GM21515 (cell line): ENCODE measurements around the gene CYP39A1.

Source experiments
- ATAC-seq: cut with Tn5 transposase; IDR thresholded peaks from one replicate; pipeline ENCODE4 v1.9.1; 2021; ENCODE audit not compliant: unreplicated experiment

CYP39A1 gene

GRCh38 chr6:46592046-46592445 is 60.6 kb downstream of the CYP39A1 start:
- ATAC-seq: no peak

- ATAC-seq: no peak
Observed at GRCh38 chr6:46590765-46591164, 61.9 kb downstream of the CYP39A1 start.

DNA sequence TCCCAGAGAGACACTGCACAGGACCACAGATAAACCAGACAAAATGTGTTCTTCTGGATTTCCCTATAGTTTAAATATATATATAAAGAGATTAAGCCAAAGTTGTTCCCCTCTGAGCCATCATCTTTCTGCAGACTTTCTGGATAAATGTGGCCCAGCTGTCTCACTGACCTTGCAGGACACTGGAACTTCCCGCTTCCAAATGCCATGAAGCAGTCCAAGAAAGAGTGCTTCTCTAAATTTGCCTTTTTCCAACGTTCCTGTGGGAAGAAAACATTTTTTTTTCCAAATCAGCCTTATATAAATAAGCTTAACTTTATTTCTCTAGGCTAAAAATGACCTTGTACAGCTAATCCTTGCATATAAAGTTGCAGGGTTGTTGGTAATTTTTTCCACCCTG is 65.7 kb downstream of the CYP39A1 start:
- ATAC-seq: no peak

- ATAC-seq: no peak
Observed at GRCh38 chr6:46584586-46584985, 68.0 kb downstream of the CYP39A1 start.

GRCh38 chr6:46583721-46584120 is 68.9 kb downstream of the CYP39A1 start:
- no peak for ATAC-seq

GRCh38 chr6:46583081-46583480 is 69.5 kb downstream of the CYP39A1 start:
- no peak for ATAC-seq

GRCh38 chr6:46581459-46582177 is 71.0 kb downstream of the CYP39A1 start:
- no peak for ATAC-seq

DNA sequence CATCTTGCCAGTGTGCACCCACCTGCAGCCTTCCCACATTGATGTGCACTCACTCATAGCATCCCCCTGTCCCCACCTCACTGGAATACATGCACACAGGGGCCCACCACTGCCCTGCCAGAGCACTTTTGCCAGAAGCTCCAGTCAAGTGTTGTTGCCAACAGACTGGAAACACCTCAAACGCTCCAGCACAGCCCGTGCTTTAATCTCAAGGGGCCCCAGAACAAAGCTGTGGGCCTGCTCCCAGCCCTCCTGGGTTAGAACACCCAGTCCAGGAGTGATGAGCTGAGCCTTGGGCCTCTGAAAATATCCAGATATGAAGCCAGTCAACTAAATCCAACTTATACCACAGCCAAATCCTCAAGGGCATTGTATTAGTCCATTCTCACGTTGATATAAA is 77.1 kb downstream of the CYP39A1 start:
- no peak for ATAC-seq

DNA sequence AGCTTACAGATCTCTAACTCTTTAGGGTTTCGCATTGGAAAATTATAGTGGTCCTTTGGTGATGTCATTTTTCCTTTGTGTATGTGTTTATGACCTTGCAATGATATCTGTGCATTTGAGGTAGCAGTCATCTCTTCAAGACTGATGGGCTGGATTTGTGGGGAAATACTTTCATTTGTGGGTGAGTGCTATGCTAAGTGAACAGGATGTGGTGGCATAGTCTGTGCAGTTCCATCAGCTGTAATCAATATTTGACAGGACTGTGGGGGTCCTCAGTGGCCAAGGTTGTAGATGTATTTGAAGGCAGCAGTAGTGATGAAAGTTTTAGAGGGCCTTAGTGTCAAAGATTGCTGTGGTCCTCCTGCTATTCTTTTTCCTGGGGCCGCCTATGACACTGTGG is 79.5 kb downstream of the CYP39A1 start:
- ATAC-seq: no peak

- no peak for ATAC-seq
Observed at GRCh38 chr6:46565531-46565930, 87.1 kb downstream of the CYP39A1 start.

GRCh38 chr6:46563924-46564323 is 88.7 kb downstream of the CYP39A1 start:
- no peak for ATAC-seq

DNA sequence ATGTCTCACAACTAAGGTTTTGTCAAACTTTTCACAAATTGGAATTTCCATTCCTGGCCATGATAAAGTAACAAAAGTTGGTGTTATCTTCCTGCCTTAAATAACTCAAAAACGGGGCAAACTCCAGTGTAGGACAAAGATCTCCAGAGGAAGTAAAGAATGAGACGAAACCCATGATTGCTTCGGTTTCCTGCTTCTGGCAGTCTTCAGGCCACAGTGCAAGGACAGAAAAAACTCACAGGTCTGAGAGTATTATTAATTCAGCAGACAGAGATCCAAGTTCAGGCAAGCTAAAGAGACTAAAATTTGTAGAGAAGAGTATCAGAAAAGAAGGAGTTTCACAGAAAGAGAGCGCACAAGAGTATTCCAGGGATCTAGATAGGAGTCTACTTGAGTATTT is 96.6 kb downstream of the CYP39A1 start:
- ATAC-seq: no peak

DNA sequence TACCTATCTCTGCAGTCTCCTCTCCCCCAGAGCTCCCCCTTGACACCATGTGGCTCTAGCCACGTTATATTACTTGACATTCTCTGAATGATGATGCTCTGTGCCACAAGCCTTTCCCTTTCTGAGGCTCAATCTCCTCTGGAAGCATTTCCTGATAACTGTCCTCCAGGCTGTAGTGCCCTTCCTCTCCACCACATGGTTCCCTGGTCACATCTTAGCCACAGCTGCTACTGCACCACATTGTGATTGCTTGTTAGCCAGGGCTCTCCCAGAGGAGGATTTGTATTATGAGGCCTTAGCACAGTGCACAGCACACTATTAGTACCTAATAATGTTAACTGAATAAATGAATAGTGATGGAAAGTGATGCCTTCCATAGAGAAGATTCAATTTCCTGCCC is 97.5 kb downstream of the CYP39A1 start:
- no peak for ATAC-seq

DNA sequence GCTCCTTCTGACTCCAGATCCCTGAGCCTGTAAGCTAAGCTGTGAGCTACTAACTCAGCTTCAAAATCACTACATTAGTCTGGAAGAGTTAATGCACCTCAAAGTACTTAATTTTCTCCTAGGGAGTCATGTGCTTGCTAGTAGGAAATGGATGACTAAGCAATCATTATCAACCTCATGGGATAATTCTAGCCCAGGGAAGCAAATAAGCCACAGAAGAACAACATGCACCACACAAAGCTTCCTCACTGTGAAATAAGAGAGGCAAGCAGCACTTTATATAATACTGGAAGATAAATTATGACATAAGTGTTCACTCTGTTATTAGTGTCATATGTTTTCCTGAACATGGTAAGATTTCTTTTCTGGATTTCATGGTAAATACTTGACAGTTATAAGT is 103.5 kb downstream of the CYP39A1 start:
- no peak for ATAC-seq

DNA sequence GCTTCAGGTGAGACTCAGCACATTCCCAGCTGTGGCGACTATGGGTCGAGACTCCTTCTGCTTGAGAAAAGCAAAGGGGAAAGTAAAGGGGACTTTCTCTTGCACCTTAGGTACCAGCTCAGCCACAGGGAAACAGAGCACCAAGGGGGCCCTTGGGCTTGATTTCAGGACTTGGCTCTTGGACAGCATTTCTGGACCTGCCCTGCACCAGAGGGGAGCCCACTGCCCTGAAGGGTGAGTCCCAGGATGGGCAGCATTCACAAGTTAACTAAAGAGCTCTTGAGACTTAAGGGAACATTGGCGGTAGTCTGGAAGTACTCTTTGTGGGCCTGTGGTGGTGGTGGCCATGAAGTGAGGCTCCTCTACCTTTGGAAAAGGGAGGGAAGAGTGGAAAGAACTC is 111.1 kb downstream of the CYP39A1 start:
- ATAC-seq: no peak

DNA sequence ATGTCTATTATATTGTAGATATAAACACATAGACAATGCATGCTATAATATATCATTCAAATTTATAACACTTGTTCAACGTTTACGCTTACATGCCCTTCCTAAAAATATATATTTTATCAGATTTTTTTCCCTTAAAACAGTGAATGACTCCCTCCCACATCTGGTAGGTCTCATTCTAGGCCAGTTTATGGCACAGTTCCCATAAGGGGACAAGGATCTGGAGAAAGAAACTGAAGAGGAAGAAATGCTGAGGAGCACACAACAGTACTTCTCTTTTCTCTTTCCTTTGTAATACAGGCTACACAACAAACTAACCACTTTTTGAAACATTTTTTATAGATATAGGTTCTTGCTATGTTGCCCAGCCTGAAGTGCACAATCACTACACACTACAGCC is 112.8 kb downstream of the CYP39A1 start:
- ATAC-seq: no peak

DNA sequence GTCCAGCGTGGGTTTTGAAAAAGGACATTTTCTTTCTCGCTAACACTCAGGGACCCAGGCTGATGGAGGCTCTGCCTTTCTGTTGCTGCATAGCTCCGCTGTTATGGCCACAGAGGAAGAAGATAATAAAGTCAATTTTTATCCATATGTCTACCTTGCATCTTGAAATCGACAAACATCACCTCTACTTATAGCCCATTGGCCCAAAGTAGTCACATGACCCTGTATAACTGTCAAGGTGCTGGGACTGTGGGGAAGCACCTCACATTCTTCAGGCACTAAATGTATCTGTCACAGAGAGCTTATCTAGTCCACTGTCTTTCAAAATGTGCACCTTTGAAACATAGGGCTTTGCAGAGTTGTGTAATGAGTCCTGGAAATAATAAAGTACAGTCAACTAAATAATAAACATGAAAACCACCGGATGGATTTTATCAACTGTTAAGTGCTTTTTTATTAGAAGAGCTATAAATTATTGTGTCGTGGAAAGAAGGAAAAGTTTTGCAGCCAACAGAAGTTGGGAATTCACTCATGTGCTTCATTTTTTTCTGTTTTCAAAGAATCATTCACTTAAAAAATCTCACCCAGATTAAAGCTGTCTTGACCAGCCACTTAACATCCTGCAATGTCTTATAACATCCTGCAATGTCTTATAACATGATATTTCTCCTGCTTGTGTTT is 113.7 kb downstream of the CYP39A1 start:
- ATAC-seq: no peak

GRCh38 chr6:46530896-46531295 is 121.7 kb downstream of the CYP39A1 start:
- ATAC-seq: no peak

DNA sequence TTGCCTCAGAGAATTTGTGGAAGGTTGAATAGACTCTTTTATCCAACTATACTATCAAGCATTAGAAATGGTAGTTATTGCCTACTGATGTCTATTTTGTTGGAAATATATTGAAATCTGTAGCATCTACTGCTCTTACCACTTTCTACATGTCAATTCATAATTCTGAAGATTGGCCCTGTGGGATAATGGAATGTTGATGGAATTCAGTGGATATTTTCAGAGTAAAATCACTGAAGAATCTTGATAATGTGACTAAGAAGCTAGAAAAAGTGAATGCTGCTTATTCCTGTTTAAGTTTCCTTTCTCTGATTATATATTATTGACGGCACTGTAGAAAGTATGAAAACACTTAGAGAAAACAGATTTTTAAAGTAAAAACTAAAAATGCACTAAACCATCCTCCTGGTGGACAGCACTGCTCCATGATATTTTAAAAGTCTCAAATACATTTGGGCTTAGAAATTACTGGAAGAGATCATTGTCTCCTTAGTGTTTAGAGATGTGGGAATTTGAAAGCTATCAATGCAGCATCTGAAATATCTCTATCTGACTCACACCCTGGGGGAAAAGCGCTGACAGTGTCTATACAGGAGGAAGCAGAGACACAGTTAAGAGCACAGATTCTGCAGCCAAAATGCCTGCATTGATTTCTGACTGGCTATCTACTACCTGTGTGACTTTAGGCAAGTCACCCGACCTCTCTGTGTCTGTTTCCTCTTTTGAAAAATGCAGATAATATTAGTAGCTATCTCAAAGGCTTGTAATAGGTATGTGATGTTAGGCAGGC is 123.5 kb downstream of the CYP39A1 start:
- no peak for ATAC-seq

DNA sequence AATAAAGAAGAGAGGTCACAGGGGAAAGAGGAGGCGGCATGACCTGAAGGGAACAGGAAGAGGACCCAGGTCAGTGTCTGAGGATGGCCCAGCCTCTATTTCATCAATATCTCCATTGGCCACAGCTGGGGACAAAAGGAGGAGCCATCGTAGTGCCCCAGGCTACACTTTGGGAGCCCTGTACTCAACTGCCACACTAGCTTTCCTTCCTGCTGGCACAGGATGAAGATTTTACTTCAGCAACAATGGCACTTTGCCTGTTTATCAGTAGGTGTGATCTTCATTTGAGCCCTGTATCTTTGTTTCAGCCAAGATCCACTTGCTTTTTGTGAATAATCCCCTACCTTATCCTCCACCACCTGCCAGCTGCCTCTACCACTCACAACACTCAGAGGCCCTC is 126.0 kb downstream of the CYP39A1 start:
- ATAC-seq: no peak

- no peak for ATAC-seq
Observed at GRCh38 chr6:46525583-46525982, 127.0 kb downstream of the CYP39A1 start.

- ATAC-seq: no peak
Observed at GRCh38 chr6:46521464-46521971, 131.1 kb downstream of the CYP39A1 start.
